SK-N-SH (cell line): ENCODE results near the gene TPSG1.

ENCODE experiments used
- CTCF ChIP-seq: fragments of 200-600 bp; sonication (generic); IDR thresholded peaks from 2 replicates; pipeline ENCODE4 v1.6.1; 2017; ENCODE audit warnings: antibody characterized with exemption, mild to moderate bottlenecking, moderate library complexity
- EP300 ChIP-seq, 2 experiments: IDR thresholded peaks; 2 replicates each; pipeline versions ENCODE4 v1.4.0 to v1.6.1; 2012; ENCODE audit warnings: borderline replicate concordance in 1 of 2, low read depth in 1 of 2, low read length in 1 of 2
- EZH2phosphoT487 ChIP-seq: fragments of 200-600 bp; sonication (generic); IDR thresholded peaks from 2 replicates; pipeline ENCODE4 v1.6.1; 2017; ENCODE audit warnings: low read depth, mixed run types, mild to moderate bottlenecking, antibody characterized with exemption, moderate library complexity, borderline replicate concordance
- GABPA ChIP-seq: IDR thresholded peaks from 2 replicates; pipeline ENCODE4 v1.4.0; 2012; ENCODE audit warnings: low read depth, mild to moderate bottlenecking
- POLR2AphosphoS5 ChIP-seq: IDR thresholded peaks from 2 replicates; pipeline ENCODE4 v1.6.1; 2012; ENCODE audit warnings: low read depth, low read length
- RCOR1 ChIP-seq: fragments of 150-350 bp; IDR thresholded peaks from 2 replicates; pipeline ENCODE4 v1.6.1; 2017; ENCODE audit warnings: antibody characterized with exemption, low read length
- RFX5 ChIP-seq: IDR thresholded peaks from 2 replicates; pipeline ENCODE4 v1.6.1; 2012; ENCODE audit warnings: mild to moderate bottlenecking, improper control_type of control experiment, low read length
- RXRA ChIP-seq: IDR thresholded peaks from 2 replicates; pipeline ENCODE4 v1.4.0; 2012; ENCODE audit warnings: low read depth, mild to moderate bottlenecking, borderline replicate concordance
- TEAD4 ChIP-seq: IDR thresholded peaks from 2 replicates; pipeline ENCODE4 v1.4.0; 2012; ENCODE audit warnings: mild to moderate bottlenecking, borderline replicate concordance; ENCODE audit not compliant: insufficient read depth
- TF ChIP-seq, protein P1 (sequence below): IDR thresholded peaks from 2 replicates; pipeline ENCODE4 v1.4.0; 2012; ENCODE audit warnings: low read depth
- TF ChIP-seq, protein P2 (sequence below): fragments of 150-350 bp; IDR thresholded peaks from 2 replicates; pipeline ENCODE4 v1.6.1; 2017; ENCODE audit warnings: antibody characterized with exemption, low read length, low read depth, borderline replicate concordance

- TF ChIP-seq, protein P1, sequence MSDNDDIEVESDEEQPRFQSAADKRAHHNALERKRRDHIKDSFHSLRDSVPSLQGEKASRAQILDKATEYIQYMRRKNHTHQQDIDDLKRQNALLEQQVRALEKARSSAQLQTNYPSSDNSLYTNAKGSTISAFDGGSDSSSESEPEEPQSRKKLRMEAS = no peak
- no peak for TF ChIP-seq GABPA
- no peak for TF ChIP-seq CTCF
- TF ChIP-seq, protein P2, sequence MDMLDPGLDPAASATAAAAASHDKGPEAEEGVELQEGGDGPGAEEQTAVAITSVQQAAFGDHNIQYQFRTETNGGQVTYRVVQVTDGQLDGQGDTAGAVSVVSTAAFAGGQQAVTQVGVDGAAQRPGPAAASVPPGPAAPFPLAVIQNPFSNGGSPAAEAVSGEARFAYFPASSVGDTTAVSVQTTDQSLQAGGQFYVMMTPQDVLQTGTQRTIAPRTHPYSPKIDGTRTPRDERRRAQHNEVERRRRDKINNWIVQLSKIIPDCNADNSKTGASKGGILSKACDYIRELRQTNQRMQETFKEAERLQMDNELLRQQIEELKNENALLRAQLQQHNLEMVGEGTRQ = no peak
- TF ChIP-seq EP300 (IDR thresholded peaks at IDR 0.05; ENCODE audit: borderline replicate concordance in 1 of 2, low read depth in 1 of 2, low read length in 1 of 2) = no peak
- no peak for TF ChIP-seq POLR2AphosphoS5
- TF ChIP-seq EZH2phosphoT487 = no peak
- TF ChIP-seq RCOR1 = no peak
- TF ChIP-seq RXRA = no peak
- TF ChIP-seq TEAD4 = no peak
- no peak for TF ChIP-seq RFX5
These were observed at the start of gene TPSG1 for GRCh38 chr16:1225051-1225451.
